Measurements from ENCODE around the gene TEC. TPM values are rescaled to one million over a fixed set of nuclear protein-coding genes. Genes with fewer than 3 reads are reported as not detected.
A peak's percentile ranks its signal among the peaks of the same experiment; 100 is the strongest.

The TEC gene
- total RNA-seq, 1 experiment from 2014 or later: 4.5 TPM

DNA sequence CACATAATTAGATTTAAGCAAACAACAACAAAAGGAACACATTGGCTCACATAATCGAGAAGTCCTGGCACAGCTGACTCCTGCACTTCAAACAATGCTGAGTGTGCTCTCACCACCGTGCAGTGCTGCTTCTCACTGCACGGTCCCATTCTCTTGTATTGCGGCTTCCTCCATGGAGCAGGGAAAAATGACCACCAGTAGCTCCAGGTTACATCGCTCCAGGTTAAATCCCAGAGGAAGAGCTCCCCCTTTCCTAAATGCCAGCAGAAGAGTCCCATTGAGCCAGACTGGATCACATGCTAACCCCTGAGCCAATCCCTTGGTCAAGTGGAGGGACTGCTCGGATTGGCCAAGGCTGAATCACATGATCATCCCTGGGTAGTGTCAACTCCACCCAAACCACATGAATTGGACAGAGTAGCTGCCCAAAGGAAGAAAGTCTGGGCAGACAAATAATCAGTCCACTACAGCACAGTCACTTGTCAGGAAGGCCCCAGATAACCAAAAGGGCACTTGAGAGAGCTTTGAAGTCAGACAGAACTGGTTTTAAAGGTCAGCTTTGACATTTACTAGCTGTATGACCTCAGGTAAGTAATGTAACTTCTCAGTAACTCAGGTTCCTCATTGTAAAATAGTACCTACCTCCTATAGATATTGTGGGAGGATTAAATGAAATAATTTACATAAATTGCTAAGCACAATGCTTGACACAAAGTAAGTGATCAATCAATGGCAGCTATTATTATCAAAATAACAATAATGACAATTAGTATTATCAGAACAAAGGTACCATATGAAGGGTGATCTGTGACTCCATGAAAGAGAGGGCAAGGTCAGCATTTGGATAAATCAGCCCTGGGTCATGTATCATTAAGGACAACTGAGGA lies 14.3 kb downstream of the TEC start:
- H3K9me3 ChIP-seq (ENCODE audit: control insufficient read depth in 1 of 2, insufficient read depth in 1 of 2, low read depth in 1 of 2, low read length in 2 of 2): no peaks in the 10 kb centered on the region
- DNase-seq (ENCODE audit: low read depth, low spot score): no peak
- H3K36me3 ChIP-seq (ENCODE audit: control insufficient read depth in 1 of 2, insufficient read depth in 2 of 2, low read length in 2 of 2): no peaks in the 10 kb centered on the region
- H3K4me3 ChIP-seq (replicated peaks in 1 of 2; ENCODE audit: low read depth in 1 of 2, low read length in 2 of 2): no peak overlapping the region
- ChIA-PET RAD21 (ENCODE audit: low non-redundant PET in 1 of 2, low total read pairs in 2 of 2, uncharacterized antibody in 2 of 2, unreplicated experiment in 2 of 2) (no interaction called here), POLR2A (no interaction called here), CTCF (no interaction called here)
- peaks cover 7% of the 10 kb centered on the region for H3K79me2 ChIP-seq (ENCODE audit: insufficient read depth, low read length)
- H3K4me2 ChIP-seq (ENCODE audit: low read length): peak overlapping the region; percentile 2; the same call in 1 of the 2 replicates
- H3K27me3 ChIP-seq (ENCODE audit: insufficient read depth, low read length): no peaks in the 10 kb centered on the region
- H3K9me2 ChIP-seq (ENCODE audit: insufficient read depth): no peaks in the 10 kb centered on the region
- no peak for TF ChIP-seq EZH2 (IDR thresholded peaks at IDR 0.05)
- TF ChIP-seq EZH2phosphoT487 (IDR thresholded peaks at IDR 0.05; ENCODE audit: borderline replicate concordance): no peak
- TF ChIP-seq ELF1 (IDR thresholded peaks at IDR 0.05; ENCODE audit: borderline replicate concordance, low read depth): no peak
- TF ChIP-seq, protein P1, sequence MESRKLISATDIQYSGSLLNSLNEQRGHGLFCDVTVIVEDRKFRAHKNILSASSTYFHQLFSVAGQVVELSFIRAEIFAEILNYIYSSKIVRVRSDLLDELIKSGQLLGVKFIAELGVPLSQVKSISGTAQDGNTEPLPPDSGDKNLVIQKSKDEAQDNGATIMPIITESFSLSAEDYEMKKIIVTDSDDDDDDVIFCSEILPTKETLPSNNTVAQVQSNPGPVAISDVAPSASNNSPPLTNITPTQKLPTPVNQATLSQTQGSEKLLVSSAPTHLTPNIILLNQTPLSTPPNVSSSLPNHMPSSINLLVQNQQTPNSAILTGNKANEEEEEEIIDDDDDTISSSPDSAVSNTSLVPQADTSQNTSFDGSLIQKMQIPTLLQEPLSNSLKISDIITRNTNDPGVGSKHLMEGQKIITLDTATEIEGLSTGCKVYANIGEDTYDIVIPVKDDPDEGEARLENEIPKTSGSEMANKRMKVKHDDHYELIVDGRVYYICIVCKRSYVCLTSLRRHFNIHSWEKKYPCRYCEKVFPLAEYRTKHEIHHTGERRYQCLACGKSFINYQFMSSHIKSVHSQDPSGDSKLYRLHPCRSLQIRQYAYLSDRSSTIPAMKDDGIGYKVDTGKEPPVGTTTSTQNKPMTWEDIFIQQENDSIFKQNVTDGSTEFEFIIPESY (IDR thresholded peaks at IDR 0.05; ENCODE audit: extremely low read depth, insufficient replicate concordance, low read length): no peak
- TF ChIP-seq, protein P2, sequence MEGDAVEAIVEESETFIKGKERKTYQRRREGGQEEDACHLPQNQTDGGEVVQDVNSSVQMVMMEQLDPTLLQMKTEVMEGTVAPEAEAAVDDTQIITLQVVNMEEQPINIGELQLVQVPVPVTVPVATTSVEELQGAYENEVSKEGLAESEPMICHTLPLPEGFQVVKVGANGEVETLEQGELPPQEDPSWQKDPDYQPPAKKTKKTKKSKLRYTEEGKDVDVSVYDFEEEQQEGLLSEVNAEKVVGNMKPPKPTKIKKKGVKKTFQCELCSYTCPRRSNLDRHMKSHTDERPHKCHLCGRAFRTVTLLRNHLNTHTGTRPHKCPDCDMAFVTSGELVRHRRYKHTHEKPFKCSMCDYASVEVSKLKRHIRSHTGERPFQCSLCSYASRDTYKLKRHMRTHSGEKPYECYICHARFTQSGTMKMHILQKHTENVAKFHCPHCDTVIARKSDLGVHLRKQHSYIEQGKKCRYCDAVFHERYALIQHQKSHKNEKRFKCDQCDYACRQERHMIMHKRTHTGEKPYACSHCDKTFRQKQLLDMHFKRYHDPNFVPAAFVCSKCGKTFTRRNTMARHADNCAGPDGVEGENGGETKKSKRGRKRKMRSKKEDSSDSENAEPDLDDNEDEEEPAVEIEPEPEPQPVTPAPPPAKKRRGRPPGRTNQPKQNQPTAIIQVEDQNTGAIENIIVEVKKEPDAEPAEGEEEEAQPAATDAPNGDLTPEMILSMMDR (IDR thresholded peaks at IDR 0.05 in 2 of 3, conservative IDR thresholded peaks at IDR 0.05 in 1 of 3; ENCODE audit: borderline replicate concordance in 1 of 3, insufficient read depth in 1 of 3, low read depth in 2 of 3, low read length in 2 of 3): no peak
- H3K4me1 ChIP-seq (ENCODE audit: control insufficient read depth in 1 of 2, insufficient read depth in 2 of 2, low read length in 2 of 2): peaks cover 7 to 34% of the 10 kb centered on the region in 2 experiments; a peak in 3 of 4 replicates
- H2AFZ ChIP-seq (ENCODE audit: low read depth, low read length, poor library complexity, severe bottlenecking): no peak overlapping the region
- no peak overlapping the region for H3K27ac ChIP-seq (ENCODE audit: low read depth, low read length)
- no peaks in the 10 kb centered on the region for H4K20me1 ChIP-seq (ENCODE audit: insufficient read depth)
- intact Hi-C loops (cut with micrococcal nuclease): no loop called here
- peak; percentile 70; the same call in 1 of the 2 replicates for ATAC-seq
- no TSS peak for BruUV-seq (replicated peaks)
- no peak overlapping the region for H3K9ac ChIP-seq (ENCODE audit: low read length)
